Liver (tissue), 3 donors: ENCODE measurements around the gene ARRDC1.

Experiments
- CTCF ChIP-seq: fragments of 150-350 bp; IDR thresholded peaks from 2 replicates; pipeline ENCODE4 v1.5.1; 2017; ENCODE audit warnings: improper control_type of control experiment, low read depth, low read length; ENCODE audit not compliant: missing input control
- FOXA1 ChIP-seq: IDR thresholded peaks from 2 replicates; pipeline ENCODE4 v1.6.1; 2016; ENCODE audit warnings: antibody characterized with exemption
- GABPA ChIP-seq, 2 donors: IDR thresholded peaks in 1 of 2; conservative IDR thresholded peaks in 1 of 2; 2 replicates each; pipeline ENCODE4 v1.6.1; 2016; ENCODE audit warnings: antibody characterized with exemption in 2 of 2, mild to moderate bottlenecking in 1 of 2, moderate library complexity in 1 of 2
- HNF4A ChIP-seq, 2 donors: conservative IDR thresholded peaks; 2 replicates each; pipeline ENCODE4 v1.6.1; 2016; ENCODE audit warnings: antibody characterized with exemption in 2 of 2, mild to moderate bottlenecking in 2 of 2
- HNF4G ChIP-seq: IDR thresholded peaks from 2 replicates; pipeline ENCODE4 v1.6.1; 2016; ENCODE audit warnings: antibody characterized with exemption
- JUND ChIP-seq, 2 donors: IDR thresholded peaks; 2 replicates each; pipeline ENCODE4 v1.6.1; 2016; ENCODE audit warnings: antibody characterized with exemption in 2 of 2
- MAX ChIP-seq: IDR thresholded peaks from 2 replicates; pipeline ENCODE4 v1.6.1; 2016; ENCODE audit warnings: antibody characterized with exemption
- RAD21 ChIP-seq, 2 donors: IDR thresholded peaks; 2 replicates each; pipeline ENCODE4 v1.6.1; 2016; ENCODE audit warnings: antibody characterized with exemption in 2 of 2, mild to moderate bottlenecking in 2 of 2
- REST ChIP-seq: IDR thresholded peaks from 2 replicates; pipeline ENCODE4 v1.6.1; 2016; ENCODE audit warnings: antibody characterized with exemption, mild to moderate bottlenecking
- SP1 ChIP-seq: IDR thresholded peaks from 2 replicates; pipeline ENCODE4 v1.6.1; 2018; ENCODE audit warnings: antibody characterized with exemption, mild to moderate bottlenecking
- YY1 ChIP-seq: IDR thresholded peaks from 2 replicates; pipeline ENCODE4 v1.6.1; 2016; ENCODE audit warnings: antibody characterized with exemption, mild to moderate bottlenecking
- donor health status: healthy.
- donor health status: healthy.

GRCh38 chr9:137610944-137611343 lies 5.5 kb downstream of the ARRDC1 start:
- TF ChIP-seq CTCF = no peak
- no peak for TF ChIP-seq RAD21 (IDR thresholded peaks at IDR 0.05)
- TF ChIP-seq HNF4G = no peak
- TF ChIP-seq GABPA (IDR thresholded peaks at IDR 0.05 in 1 of 2, conservative IDR thresholded peaks at IDR 0.05 in 1 of 2) = no peak
- TF ChIP-seq FOXA1 = no peak
- TF ChIP-seq YY1 = no peak
- TF ChIP-seq SP1 = no peak
- no peak for TF ChIP-seq HNF4A (conservative IDR thresholded peaks at IDR 0.05)
- TF ChIP-seq JUND (IDR thresholded peaks at IDR 0.05) = no peak
- TF ChIP-seq MAX = no peak
- no peak for TF ChIP-seq REST
